A673 (cell line): ENCODE data around the gene RASA3. TPM values are rescaled to one million over a fixed set of nuclear protein-coding genes. Genes with fewer than 3 reads are reported as not detected.
"Not testable (repeated sequence)": the region's sequence is repeated elsewhere in the genome, so short reads cannot be mapped to it uniquely, and the experiment has no call there.

ENCODE experiments used
- BruUV-seq: library from RNA; stranded (reverse); fragments of 400-500 nt; replicated peaks from 2 replicates; lab custom pipeline; 2021; lab: Mats Ljungman, UMichigan
- CTCF ChIA-PET: fragments of 300-600 bp; sonication (Branson Sonifier 250); formaldehyde crosslinking; loops from one replicate; lab custom pipeline; 2022; ENCODE audit warnings: antibody characterized with exemption; lab: Charles Lee
- POLR2A ChIA-PET: fragments of 300-600 bp; sonication (Branson Sonifier 250); formaldehyde crosslinking; loops from one replicate; lab custom pipeline; 2022; ENCODE audit warnings: antibody characterized with exemption; ENCODE audit not compliant: low non-redundant PET; lab: Charles Lee
- DNase-seq: peaks from one replicate; pipeline ENCODE4 v3.0.0-alpha.2; 2015; ENCODE audit warnings: low spot score
- H3K27ac ChIP-seq: fragments of 200-600 bp; sonication (generic); 2 replicates; pipeline ENCODE4 v1.5.1; 2016; ENCODE audit warnings: mixed run types, low read depth, mild to moderate bottlenecking, mixed read lengths, antibody characterized with exemption, low read length; ENCODE audit not compliant: poor library complexity, severe bottlenecking
- H3K27me3 ChIP-seq: fragments of 200-600 bp; sonication (generic); replicated peaks from 2 replicates; pipeline ENCODE4 v1.6.1; 2017; ENCODE audit warnings: mixed run types, low read depth, mild to moderate bottlenecking, mixed read lengths, antibody characterized with exemption, low read length; ENCODE audit not compliant: insufficient read depth, poor library complexity
- H3K36me3 ChIP-seq: fragments of 200-600 bp; sonication (generic); 2 replicates; pipeline ENCODE4 v1.6.1; 2016; ENCODE audit warnings: mixed run types, mild to moderate bottlenecking, mixed read lengths, antibody characterized with exemption, low read length; ENCODE audit not compliant: insufficient read depth, poor library complexity, severe bottlenecking
- H3K4me1 ChIP-seq: fragments of 200-600 bp; sonication (generic); 2 replicates; pipeline ENCODE4 v1.6.1; 2017; ENCODE audit warnings: mixed run types, mild to moderate bottlenecking, mixed read lengths, antibody characterized with exemption, low read length; ENCODE audit not compliant: insufficient read depth, poor library complexity, severe bottlenecking
- H3K4me3 ChIP-seq: fragments of 200-600 bp; sonication (generic); 2 replicates; pipeline ENCODE4 v1.5.1; 2016; ENCODE audit warnings: low read depth, mixed run types, mild to moderate bottlenecking, mixed read lengths, low read length; ENCODE audit not compliant: poor library complexity, severe bottlenecking
- H3K9me3 ChIP-seq: fragments of 200-600 bp; sonication (generic); 2 replicates; pipeline ENCODE4 v1.6.1; 2016; ENCODE audit warnings: mixed run types, low read depth, mild to moderate bottlenecking, mixed read lengths, antibody characterized with exemption, low read length; ENCODE audit not compliant: poor library complexity, severe bottlenecking
- EZH2 ChIP-seq: fragments of 200-600 bp; sonication (generic); IDR thresholded peaks from 2 replicates; pipeline ENCODE4 v1.6.1; 2017; ENCODE audit warnings: borderline replicate concordance, low read depth, mild to moderate bottlenecking, mixed read lengths, antibody characterized with exemption, low read length; ENCODE audit not compliant: poor library complexity, severe bottlenecking
- intact Hi-C: fragments of 100-400 bp; cut with micrococcal nuclease; formaldehyde crosslinking; loops from one replicate; pipeline ENCODE4 v1.10.0; 2022; ENCODE audit not compliant: unreplicated experiment
- total RNA-seq: library from RNA; stranded (reverse); gene quantifications from 2 replicates; pipeline ENCODE4 v1.2.3, GENCODE V29; 2021
- TF ChIP-seq, protein P1 (sequence below): fragments of 300-800, 200-600 bp; sonication (generic); conservative IDR thresholded peaks from 2 replicates; pipeline ENCODE4 v1.5.1; 2017; ENCODE audit warnings: low read depth, mild to moderate bottlenecking, antibody characterized with exemption, low read length, moderate library complexity, mixed read lengths

The RASA3 gene
- total RNA-seq, 1 experiment from 2014 or later: 22.1 TPM

GRCh38 chr13:114099918-114100445 is 32.4 kb downstream of the RASA3 start:
- H3K27ac ChIP-seq: no peak overlapping the region
- H3K4me1 ChIP-seq: peaks cover 9% of the 10 kb centered on the region
- ChIA-PET CTCF (no interaction called here), POLR2A (no interaction called here)
- BruUV-seq: no TSS peak
- H3K4me3 ChIP-seq: no peak overlapping the region
- TF ChIP-seq EZH2: no peak
- TF ChIP-seq, protein P1, sequence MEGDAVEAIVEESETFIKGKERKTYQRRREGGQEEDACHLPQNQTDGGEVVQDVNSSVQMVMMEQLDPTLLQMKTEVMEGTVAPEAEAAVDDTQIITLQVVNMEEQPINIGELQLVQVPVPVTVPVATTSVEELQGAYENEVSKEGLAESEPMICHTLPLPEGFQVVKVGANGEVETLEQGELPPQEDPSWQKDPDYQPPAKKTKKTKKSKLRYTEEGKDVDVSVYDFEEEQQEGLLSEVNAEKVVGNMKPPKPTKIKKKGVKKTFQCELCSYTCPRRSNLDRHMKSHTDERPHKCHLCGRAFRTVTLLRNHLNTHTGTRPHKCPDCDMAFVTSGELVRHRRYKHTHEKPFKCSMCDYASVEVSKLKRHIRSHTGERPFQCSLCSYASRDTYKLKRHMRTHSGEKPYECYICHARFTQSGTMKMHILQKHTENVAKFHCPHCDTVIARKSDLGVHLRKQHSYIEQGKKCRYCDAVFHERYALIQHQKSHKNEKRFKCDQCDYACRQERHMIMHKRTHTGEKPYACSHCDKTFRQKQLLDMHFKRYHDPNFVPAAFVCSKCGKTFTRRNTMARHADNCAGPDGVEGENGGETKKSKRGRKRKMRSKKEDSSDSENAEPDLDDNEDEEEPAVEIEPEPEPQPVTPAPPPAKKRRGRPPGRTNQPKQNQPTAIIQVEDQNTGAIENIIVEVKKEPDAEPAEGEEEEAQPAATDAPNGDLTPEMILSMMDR: no peak
- intact Hi-C loops: no loop called here
- peak; percentile 57 for DNase-seq
- no peaks in the 10 kb centered on the region for H3K27me3 ChIP-seq
- H3K9me3 ChIP-seq: no peaks in the 10 kb centered on the region
- H3K36me3 ChIP-seq: no peaks in the 10 kb centered on the region

- ChIA-PET CTCF (no interaction called here), POLR2A (no interaction called here)
- no peak for TF ChIP-seq EZH2
- TF ChIP-seq, protein P1: no peak
- DNase-seq: peak; percentile 65
- intact Hi-C loops: no loop called here
- peaks cover 9% of the 10 kb centered on the region for H3K4me1 ChIP-seq
- BruUV-seq: no TSS peak
- no peak overlapping the region for H3K4me3 ChIP-seq
- H3K36me3 ChIP-seq: no peaks in the 10 kb centered on the region
- no peaks in the 10 kb centered on the region for H3K9me3 ChIP-seq
- H3K27ac ChIP-seq: no peak overlapping the region
- no peaks in the 10 kb centered on the region for H3K27me3 ChIP-seq
These were observed 33.2 kb downstream of the RASA3 start for GRCh38 chr13:114099191-114099590.

GRCh38 chr13:114098689-114099056 is 33.8 kb downstream of the RASA3 start:
- H3K27ac ChIP-seq, CTCF ChIA-PET, intact Hi-C loops, DNase-seq, H3K36me3 ChIP-seq, H3K4me1 ChIP-seq, H3K9me3 ChIP-seq, H3K4me3 ChIP-seq, H3K27me3 ChIP-seq, BruUV-seq: not testable (repeated sequence)
- POLR2A ChIA-PET: interaction anchor here (0.8 kb wide), 1 partner anchor 85 kb away, joined by 5 read pairs; no protein-coding TSS in a partner anchor
